AG20443 (cell line): ENCODE data around the gene STOML1.
"Not testable (repeated sequence)": the region's sequence is repeated elsewhere in the genome, so short reads cannot be mapped to it uniquely, and the experiment has no call there.

Source experiments
- DNase-seq: peaks from one replicate; pipeline ENCODE4 v3.0.0; 2012; ENCODE audit warnings: low spot score, mixed read lengths

The STOML1 gene

GRCh38 chr15:73987250-73987649 is 4.8 kb downstream of the STOML1 start:
- no peak for DNase-seq

- no peak for DNase-seq
These were observed 5.4 kb downstream of the STOML1 start for GRCh38 chr15:73986776-73987056.

DNA sequence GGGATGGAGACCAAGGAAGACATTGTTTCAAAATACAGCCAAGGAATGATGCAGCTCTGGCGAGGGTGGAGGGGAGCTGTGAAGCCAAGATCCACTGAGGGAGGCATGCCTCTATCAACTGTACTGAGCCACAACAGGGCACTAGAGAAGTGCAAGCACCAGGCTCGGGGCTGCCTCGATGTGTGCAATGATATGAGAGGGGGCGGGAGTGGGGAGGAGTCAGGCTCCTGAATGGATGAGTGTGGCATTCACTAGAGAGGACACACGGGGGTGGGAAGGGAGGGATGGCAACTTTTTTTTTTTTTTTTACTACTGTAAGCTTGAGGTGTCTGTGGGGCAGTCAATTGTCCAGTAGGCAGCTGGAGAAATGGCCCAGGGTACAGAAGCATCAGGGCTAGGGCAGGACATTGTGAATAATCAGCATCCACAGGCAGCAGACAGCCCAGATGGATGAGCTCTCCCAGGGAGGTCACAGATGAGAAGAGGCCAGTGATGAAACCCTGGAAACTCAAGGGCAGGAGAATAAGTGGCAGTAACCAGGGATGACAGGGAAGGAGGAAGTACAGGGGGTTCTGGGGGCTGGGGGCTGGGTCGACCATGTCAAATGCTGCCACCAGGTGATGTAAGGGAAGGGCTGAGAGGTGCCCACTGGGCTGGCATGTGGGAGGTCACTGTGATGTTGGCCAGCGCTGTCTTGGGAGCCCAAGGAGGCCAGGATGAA is 5.9 kb downstream of the STOML1 start:
- no peak for DNase-seq

DNA sequence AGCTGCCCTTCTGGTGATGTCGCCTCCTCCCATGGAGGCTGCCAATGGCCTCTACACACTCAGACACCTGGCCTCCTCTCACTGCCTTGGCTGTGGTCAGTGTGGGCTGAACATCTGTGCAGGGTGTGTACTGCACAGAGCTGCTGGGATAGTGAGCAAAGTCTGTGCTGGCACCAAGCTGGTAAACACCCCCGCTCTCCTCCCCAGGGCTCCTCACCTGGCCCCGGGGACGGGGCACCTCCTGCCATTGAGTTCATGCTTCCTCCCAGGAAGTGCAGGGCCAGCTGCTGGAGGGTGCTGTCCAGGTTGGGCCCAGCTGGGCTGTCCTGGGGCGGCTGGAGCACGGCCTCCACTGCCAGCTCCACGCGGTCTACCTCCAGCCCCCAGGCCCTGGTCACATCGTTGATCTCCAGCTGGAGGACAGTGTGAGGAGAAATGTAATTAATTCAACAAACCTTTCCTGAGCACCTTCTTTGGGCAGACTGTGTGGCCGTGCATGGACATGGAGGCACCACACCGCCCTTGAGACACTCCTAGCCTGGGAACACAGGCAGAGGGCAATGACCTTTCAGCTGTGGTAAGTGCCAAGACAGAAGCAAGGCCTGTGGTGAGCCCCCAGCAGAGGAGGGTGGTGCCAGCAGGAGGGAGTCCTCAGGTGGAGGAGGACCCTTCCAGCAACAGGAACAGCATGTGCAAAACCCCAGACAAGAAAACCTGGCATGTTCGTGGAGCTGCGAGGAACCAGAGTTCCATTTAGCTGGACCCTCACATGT is 6.8 kb downstream of the STOML1 start:
- peak; percentile 32 for DNase-seq

DNA sequence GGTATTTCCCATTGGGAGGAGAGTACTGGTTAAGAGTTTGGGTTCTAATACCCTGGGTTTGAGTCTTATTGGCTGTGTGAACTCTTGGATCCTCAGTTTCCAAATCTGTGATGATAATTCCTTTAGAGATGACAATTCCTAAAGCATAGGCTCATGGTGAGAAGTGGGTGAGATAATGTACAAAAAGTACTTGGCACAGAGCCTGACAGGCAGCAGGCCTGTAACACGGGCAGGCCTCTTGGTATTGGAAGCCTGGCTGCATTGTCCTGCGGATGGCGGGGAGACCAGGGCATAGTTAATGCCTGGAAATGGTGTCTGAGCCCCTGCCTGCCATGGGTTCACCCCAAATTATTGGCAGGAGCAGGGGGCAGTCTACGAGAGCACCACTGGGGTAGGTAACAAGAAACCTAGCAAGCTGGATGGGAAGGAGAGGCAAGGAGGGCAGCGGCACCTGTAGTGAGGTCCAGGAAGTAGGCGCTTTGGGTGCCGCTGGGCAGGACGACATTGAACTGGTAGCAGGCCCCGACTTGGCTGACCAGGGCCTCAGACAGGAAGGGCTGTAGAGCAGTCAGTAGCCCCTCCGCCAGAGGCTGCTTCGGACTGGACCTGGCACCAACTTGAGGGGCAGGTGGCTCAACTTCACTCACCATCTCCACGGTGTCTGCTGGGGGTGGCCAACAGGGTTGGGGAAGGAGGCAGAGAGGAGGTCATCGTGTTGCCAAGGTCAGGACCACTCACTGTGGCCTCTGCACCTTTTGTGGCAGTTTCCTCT is 7.7 kb downstream of the STOML1 start:
- no peak for DNase-seq

DNA sequence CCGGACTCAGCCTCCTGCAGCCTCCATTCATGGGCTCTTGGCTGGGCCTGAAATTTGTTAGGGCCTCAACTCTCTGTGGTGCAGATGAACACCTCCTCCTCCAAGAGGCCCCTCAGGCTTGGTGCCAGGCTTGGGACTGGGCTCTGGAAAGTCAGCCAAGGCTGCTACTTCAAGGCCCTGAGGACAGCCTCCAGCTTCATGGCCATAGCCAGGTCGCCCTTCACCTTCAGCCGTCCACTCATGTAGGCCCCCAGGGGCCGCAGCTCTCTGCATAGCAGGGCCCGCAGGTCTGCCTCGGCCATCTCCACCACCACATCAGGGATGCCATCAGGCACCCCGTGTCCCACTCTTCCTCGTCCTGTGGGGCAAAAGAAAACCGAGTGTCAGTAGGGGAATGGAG is 8.3 kb downstream of the STOML1 start:
- no peak for DNase-seq

DNA sequence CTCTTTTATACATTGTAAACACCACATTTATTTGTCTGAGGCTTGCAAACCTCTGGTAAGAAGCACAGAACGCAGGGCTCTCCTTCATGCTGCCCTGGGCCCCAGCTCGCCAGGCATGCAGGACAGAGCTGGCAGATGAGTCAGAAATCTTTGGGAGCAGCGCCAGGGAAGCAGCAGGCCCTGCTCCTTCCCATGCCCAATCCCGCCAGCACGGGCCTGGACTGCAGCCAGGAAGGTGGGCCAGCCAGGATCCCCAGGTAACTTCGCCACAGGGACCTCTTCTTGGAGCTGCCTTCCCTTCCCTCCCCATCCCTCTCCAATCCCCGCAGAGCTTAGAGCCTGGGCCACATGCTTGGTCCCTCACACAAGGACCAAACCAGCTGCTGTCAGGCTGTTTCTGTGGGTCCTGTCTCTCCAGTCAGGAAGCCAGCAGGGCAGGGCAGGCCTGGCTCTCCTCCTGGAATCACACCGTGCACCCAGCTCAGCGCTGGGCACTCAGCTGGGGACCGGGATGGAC is 8.8 kb downstream of the STOML1 start:
- DNase-seq: peak; percentile 76

- DNase-seq: peak; percentile 82
These were observed 9.7 kb downstream of the STOML1 start for GRCh38 chr15:73982222-73982962.

DNA sequence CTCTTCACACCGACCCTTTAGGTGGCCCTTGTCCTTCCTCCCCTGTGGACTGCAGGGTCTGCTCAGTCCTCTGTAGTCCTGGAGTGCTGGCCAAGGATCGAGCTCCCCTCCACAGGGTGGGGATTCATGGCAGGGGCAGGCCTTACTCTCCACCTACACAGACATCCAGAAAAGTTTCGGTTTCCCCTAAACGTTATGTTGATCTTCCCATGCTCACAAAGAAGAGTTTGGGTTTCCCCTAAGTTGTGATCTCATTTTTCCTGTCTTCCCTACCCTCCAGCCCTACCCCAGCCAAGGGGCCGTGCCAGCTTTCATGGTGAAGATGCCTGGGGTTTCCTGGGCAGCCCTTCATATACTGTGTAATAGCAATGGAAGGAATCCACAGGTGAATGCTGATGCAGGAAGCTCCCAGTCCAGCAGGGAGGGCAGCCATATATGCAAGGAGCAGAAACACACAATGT is 10.3 kb downstream of the STOML1 start:
- no peak for DNase-seq

GRCh38 chr15:73979636-73980035 is 12.5 kb downstream of the STOML1 start:
- DNase-seq: no peak

- DNase-seq: no peak
These were observed 13.2 kb downstream of the STOML1 start for GRCh38 chr15:73978896-73979295.

DNA sequence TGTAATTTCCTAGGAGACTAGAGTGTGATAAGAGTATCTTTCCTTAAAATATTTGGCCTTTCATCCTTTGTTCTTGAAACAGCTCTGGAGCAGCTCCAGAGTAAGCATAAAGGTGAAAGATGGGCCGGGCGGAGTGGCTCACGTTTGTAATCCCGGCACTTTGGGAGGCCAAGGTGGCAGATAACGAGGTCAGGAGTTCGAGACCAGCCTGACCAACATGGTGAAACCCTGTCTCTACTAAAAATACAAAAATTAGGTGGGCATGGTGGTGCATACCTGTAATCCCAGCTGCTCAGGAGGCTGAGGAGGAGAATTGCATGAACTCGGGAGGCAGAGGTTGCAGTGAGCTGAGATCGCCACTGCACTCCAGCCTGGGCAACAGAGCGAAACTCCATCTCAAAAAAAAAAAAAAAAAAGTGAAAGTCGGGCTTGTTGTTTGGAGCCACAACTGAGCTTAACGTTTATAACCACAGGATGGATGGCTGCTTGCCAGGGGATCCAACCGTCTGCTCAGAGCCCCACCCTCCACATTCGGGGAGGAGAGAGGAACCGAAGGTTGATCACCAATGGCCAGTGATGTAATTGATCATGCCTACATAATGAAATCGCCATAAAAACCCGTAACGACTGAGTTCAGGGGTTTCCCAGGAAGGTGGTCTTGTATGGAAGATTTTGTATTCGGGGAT is 16.5 kb downstream of the STOML1 start:
- not testable (repeated sequence) for DNase-seq

DNA sequence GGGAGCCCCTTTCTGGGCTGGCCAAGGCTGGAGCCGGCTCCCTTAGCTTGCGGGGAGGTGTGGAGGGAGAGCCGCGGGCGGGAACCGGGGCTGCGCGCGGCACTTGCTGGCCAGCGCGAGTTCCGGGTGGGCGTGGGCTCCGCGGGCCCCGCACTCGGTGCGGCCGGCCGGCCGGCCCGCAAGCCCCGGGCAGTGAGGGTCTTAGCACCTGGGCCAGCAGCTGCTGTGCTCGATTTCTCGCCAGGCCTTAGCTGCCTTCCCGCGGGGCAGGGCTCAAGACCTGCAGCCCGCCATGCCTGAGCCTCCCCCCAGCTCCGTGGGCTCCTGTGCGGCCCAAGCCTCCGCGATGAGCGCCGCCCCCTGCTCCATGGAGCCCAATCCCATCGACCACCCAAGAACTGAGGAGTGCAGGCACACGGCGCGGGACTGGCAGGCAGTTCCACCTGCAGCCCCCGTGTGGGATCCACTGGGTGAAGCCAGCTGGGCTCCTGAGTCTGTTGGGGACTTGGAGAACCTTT is 18.4 kb downstream of the STOML1 start:
- not testable (repeated sequence) for DNase-seq

DNA sequence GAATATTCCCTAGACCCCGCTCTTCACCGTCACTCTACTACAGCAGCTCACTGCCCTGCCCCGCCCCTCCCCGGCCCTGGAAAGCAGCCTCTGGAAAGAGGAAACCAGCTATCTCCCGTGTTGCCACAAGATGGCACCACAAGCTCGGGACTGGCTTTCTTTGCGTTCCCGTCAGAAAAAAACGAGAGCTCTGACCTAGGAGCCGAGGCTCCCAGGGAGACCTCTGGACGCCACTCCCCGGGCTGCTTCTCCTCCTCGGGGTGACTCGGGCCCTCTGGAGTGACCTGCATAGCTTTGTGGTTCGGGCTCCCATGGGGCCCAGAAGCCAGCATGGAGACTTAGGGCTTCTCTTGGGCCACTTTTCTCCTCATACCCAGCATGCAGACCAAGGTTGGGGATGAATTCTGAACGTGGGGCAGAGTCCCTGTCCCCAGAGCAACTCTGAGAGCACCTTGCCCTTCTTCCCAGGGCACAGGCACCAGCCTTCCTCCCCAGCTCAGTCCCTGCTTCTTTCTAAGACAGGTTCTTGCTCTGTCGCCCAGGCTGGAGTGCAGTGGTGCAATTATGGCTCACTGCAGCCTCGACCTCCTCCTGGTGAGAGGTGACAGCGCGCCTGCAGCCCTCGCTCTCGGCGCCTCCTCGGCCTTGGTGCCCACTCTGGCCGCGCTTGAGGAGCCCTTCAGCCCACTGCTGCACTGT is 19.0 kb downstream of the STOML1 start:
- peak; percentile 86 for DNase-seq

DNA sequence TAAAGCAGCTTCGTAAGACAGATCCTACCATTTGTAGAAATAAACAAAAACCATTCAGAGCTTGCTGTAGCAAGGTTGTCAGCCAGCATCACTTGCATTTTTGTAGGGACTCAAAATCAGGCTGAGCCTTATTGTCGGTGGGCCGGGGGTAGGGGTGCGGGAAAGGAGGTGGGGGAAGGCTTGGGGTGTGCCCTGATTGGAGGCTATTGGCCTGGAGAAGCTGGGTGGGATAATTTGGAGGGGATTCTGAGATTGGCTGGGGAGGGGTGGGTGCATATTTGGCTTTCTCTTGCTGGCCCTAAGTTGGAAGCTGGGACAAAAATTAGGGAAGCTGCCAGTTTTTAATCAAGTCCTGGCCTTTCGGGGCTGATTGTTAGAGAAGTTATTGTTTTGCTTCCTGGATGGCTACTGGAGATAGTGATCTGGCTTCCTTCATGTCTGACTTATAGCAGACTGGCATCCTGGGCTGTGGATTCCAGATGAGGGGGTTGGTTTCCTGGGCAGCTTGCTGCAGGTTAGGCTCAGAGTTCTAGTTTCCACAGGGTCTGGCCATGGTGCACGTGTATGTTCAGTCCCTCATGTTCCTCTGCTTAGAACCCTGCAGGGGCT is 22.8 kb downstream of the STOML1 start:
- peak; percentile 4 for DNase-seq

DNA sequence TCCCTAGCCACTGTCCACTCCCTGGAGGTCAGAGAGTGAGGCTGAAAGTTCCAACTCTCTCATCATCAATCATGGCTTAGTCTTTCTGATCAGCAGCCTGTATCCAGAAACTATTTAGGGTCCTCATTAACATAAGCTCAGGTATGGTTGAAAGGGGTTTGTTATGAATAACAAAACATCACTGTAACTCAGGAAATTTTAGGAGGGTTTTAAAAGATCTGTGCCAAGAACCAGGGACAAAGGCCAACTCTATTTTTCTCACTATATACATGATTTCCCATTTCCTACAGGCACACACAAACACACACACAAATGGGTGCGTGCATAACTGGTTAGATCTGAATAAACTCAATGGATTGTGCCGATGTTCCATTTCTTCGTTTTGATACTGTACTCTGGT is 23.6 kb downstream of the STOML1 start:
- DNase-seq: no peak

- DNase-seq: peak; percentile 44
These were observed 26.4 kb downstream of the STOML1 start for GRCh38 chr15:73965758-73966113.

- DNase-seq: peak; percentile 5
These were observed 26.9 kb downstream of the STOML1 start for GRCh38 chr15:73965094-73965757.

DNA sequence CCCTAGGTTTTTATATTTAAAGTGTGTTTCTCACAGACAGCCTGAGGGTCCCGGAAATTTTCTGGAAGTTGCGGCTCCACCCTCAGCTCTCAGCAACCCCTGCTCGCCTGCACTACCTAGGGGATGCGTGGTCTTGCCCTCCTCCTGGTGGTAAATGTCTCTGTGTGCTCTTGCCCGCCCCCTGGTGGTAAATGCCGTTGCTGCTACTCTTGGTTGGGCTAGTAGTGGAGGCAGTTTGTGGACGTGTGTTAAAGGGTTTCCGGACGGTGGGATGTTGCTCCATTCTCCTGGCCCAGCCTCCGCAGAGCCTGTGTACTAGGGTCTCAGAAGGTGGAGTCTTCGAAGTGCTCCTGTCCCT is 27.4 kb downstream of the STOML1 start:
- peak; percentile 84 for DNase-seq

- no peak for DNase-seq
These were observed 29.7 kb downstream of the STOML1 start for GRCh38 chr15:73962433-73962832.
